ENCODE data around the gene FGF14.

FGF14 gene

DNA sequence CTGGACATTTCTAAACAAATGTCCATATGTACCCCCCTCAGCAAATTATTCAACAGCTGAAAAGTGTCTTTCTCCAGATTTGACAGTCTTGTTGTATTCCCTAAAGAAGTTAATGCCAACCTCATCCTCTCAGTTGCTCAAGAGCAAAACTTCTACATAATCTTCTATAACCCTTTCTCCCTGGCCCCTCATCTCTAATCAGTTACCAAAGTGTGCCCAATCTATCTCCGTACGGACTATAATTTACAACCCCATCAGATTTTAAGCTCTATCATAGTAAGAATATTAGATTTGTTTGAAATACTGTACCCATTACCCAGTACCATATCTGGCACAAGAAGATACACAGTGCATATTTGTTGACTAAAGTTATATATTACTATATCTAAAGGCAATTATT, 101.5 kb downstream of the FGF14 start:
- Histone ChIP-seq H3K27ac (no peak overlapping the region), H3K4me3 (no peak overlapping the region)
- no peak for DNase-seq (ENCODE audit: low spot score)
- no peak for TF ChIP-seq CTCF (IDR thresholded peaks at IDR 0.05)

- Histone ChIP-seq H3K4me3 (no peak overlapping the region), H3K27ac (no peak overlapping the region)
- no peak for DNase-seq (ENCODE audit: low spot score)
- TF ChIP-seq CTCF (IDR thresholded peaks at IDR 0.05), result no peak
Measured at GRCh38 chr13:102299366-102299765, 102.5 kb downstream of the FGF14 start.

GRCh38 chr13:102298051-102298450, 103.8 kb downstream of the FGF14 start:
- no peak for TF ChIP-seq CTCF (IDR thresholded peaks at IDR 0.05)
- Histone ChIP-seq H3K27ac (no peak overlapping the region), H3K4me3 (no peak overlapping the region)
- DNase-seq (ENCODE audit: low spot score), result no peak

GRCh38 chr13:102295316-102296048, 106.4 kb downstream of the FGF14 start:
- no peak for TF ChIP-seq CTCF (IDR thresholded peaks at IDR 0.05)
- no peak overlapping the region for H3K4me3 ChIP-seq
- no peak overlapping the region for H3K27ac ChIP-seq
- DNase-seq (ENCODE audit: low spot score), result no peak

DNA sequence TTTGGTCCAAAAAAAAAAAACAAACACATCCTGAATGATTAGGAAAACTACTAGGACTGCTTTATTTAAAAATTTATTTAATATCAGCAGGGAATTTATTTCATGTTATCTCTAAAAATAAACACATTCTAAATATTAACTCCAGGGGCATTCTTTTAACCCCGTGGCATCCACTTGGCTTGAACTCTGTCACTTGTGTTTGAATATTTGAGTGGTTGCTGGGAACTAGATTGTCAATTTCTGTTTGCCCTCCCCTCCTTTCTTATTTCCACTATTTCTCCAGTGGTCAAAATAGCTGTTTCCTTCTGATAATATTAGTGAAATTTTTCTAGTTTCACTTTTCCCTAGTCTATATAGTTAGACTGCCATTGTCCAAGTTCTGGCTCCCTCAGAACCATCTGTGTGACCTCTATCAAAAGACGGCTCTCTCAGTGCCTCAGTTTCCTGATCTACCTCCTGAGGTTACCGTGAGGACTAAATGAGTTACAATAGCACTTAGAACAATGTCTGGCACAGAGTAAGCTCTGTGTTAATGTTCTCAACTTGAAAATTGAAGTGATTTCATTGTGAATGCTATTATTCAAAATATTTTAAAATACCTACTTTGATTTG, 107.3 kb downstream of the FGF14 start:
- Histone ChIP-seq H3K4me3 (no peak overlapping the region), H3K27ac (no peak overlapping the region)
- no peak for TF ChIP-seq CTCF (IDR thresholded peaks at IDR 0.05)
- no peak for DNase-seq (ENCODE audit: low spot score)

GRCh38 chr13:102293723-102294122, 108.1 kb downstream of the FGF14 start:
- no peak for DNase-seq (ENCODE audit: low spot score)
- no peak for TF ChIP-seq CTCF (IDR thresholded peaks at IDR 0.05)
- no peak overlapping the region for H3K4me3 ChIP-seq
- no peak overlapping the region for H3K27ac ChIP-seq

Data from coronary artery (tissue), 2 donors.